K562 (cell line): ENCODE results near the gene HMGN1. TPM values are rescaled to one million over a fixed set of nuclear protein-coding genes. Genes with fewer than 3 reads are reported as not detected.

Experiments used
- ATF7 ChIP-seq: fragments of 450-650 bp; IDR thresholded peaks from 2 replicates; pipeline ENCODE4 v1.7.1; 2014; ENCODE audit warnings: mild to moderate bottlenecking, moderate library complexity
- DEAF1 ChIP-seq: fragments of 450-650 bp; formaldehyde crosslinking; IDR thresholded peaks from 2 replicates; pipeline ENCODE4 v1.4.0; 2020; ENCODE audit warnings: mild to moderate bottlenecking, moderate library complexity
- HDAC6 ChIP-seq: IDR thresholded peaks from 2 replicates; pipeline ENCODE4 v1.6.1; 2012; ENCODE audit warnings: low read depth, mild to moderate bottlenecking, control low read depth, inconsistent platforms, low read length, moderate library complexity
- KDM4B ChIP-seq, 2 experiments: fragments of 450-650 bp in 1 of 2; sonication (generic) in 1 of 2; IDR thresholded peaks; 2 replicates each; pipeline ENCODE4 v1.6.1; 2016 to 2017; ENCODE audit warnings: borderline replicate concordance in 2 of 2, antibody characterized with exemption in 1 of 2, low read depth in 1 of 2, mild to moderate bottlenecking in 1 of 2
- NBN ChIP-seq: fragments of 450-650 bp; IDR thresholded peaks from 2 replicates; pipeline ENCODE4 v1.6.1; 2016; ENCODE audit warnings: low read depth, mild to moderate bottlenecking
- NFE2 ChIP-seq: IDR thresholded peaks from 2 replicates; pipeline ENCODE4 v1.6.1; 2014; ENCODE audit warnings: antibody characterized with exemption, low read depth
- NRF1 ChIP-seq, 2 experiments: fragments of 450-650 bp; IDR thresholded peaks in 1 of 2; conservative IDR thresholded peaks in 1 of 2; 2 replicates each; pipeline ENCODE4 v1.6.1; 2014; ENCODE audit warnings: mild to moderate bottlenecking in 2 of 2
- PHF8 ChIP-seq: fragments of 200-600 bp; sonication (generic); IDR thresholded peaks from 2 replicates; pipeline ENCODE4 v1.6.1; 2012; ENCODE audit warnings: mixed run types, mild to moderate bottlenecking, inconsistent platforms, low read length, moderate library complexity, borderline replicate concordance
- POLR2AphosphoS5 ChIP-seq: IDR thresholded peaks from 2 replicates; pipeline ENCODE4 v1.6.1; 2011; ENCODE audit warnings: mild to moderate bottlenecking, low read depth, low read length, moderate library complexity; ENCODE audit not compliant: control insufficient read depth, insufficient read depth
- PRDM10 ChIP-seq: fragments of 450-650 bp; IDR thresholded peaks from 2 replicates; pipeline ENCODE4 v1.6.1; 2018; ENCODE audit not compliant: partially characterized antibody
- SAP30 ChIP-seq: fragments of 200-600 bp; sonication (generic); IDR thresholded peaks from 2 replicates; pipeline ENCODE4 v1.6.1; 2012; ENCODE audit warnings: borderline replicate concordance, low read depth, mild to moderate bottlenecking, moderate library complexity, low read length, control low read depth, inconsistent platforms; ENCODE audit not compliant: insufficient read depth, poor library complexity, severe bottlenecking
- STAT5A ChIP-seq: IDR thresholded peaks from 2 replicates; pipeline ENCODE4 v1.6.1; 2012; ENCODE audit warnings: low read length, inconsistent platforms, borderline replicate concordance
- TARDBP ChIP-seq: fragments of 450-650 bp; IDR thresholded peaks from 2 replicates; pipeline ENCODE4 v1.6.1; 2016
- TCFL5 ChIP-seq: fragments of 250-450 bp; sonication (Bioruptor Pico); conservative IDR thresholded peaks from 2 replicates; pipeline ENCODE4 v1.6.1; 2021; ENCODE audit warnings: mild to moderate bottlenecking, moderate library complexity, matching md5 sums
- TEAD1 ChIP-seq, 2 experiments: fragments of 450-650 bp in 1 of 2; sonication (generic) in 1 of 2; formaldehyde crosslinking; IDR thresholded peaks; 2 replicates each; pipeline versions ENCODE4 v1.4.0 to v1.8.0; 2020 to 2022; ENCODE audit warnings: mild to moderate bottlenecking in 2 of 2, missing genetic modification reagents in 1 of 2
- XRCC5 ChIP-seq: fragments of 200-400 bp; formaldehyde crosslinking; IDR thresholded peaks from 2 replicates; pipeline ENCODE4 v1.6.1; 2017; ENCODE audit warnings: low read depth, mild to moderate bottlenecking, low read length
- ZBTB2 ChIP-seq: fragments of 450-650 bp; IDR thresholded peaks from 2 replicates; pipeline ENCODE4 v1.6.1; 2016; ENCODE audit warnings: antibody characterized with exemption
- ZNF324 ChIP-seq: fragments of 250-450 bp; sonication (Bioruptor Pico); IDR thresholded peaks from 2 replicates; pipeline ENCODE4 v1.4.0; 2020; ENCODE audit warnings: mild to moderate bottlenecking
- ZNF444 ChIP-seq: fragments of 250-450 bp; sonication (Bioruptor Pico); IDR thresholded peaks from 2 replicates; pipeline ENCODE4 v1.4.0; 2020; ENCODE audit warnings: mild to moderate bottlenecking, moderate library complexity
- ZNF507 ChIP-seq: conservative IDR thresholded peaks from 2 replicates; pipeline ENCODE4 v1.6.1; 2017; ENCODE audit warnings: missing genetic modification characterization, missing compliant biosample characterization
- ZNF75A ChIP-seq: fragments of 450-650 bp; formaldehyde crosslinking; IDR thresholded peaks from 2 replicates; pipeline ENCODE4 v1.4.0; 2020; ENCODE audit warnings: mild to moderate bottlenecking
- ZSCAN29 ChIP-seq: fragments of 450-650 bp; IDR thresholded peaks from 2 replicates; pipeline ENCODE4 v1.6.1; 2017
- polyA plus RNA-seq, 8 experiments: library from polyadenylated mRNA; depleted of rRNA in 4 of 8; stranded (reverse) in 5 of 8; unstranded in 3 of 8; fragments of >200 nt; fragmentation: Nextera tagmentation in 2 of 8; fragmentation: Illumina TruSeq in 1 of 8; extraction: Ambion mirVana in 2 of 8; extraction: Trizol in 1 of 8; gene quantifications; 2 replicates each; pipeline versions ENCODE4 v1.2.1 to v1.2.3, GENCODE V29; 2011 to 2014; ENCODE audit warnings: inconsistent platforms in 1 of 8, missing spikeins in 1 of 8
- total RNA-seq, 7 experiments: library from RNA; depleted of rRNA in 6 of 7; stranded (reverse); fragments of >200 nt in 6 of 7; fragmentation: Illumina TruSeq in 2 of 7; extraction: Trizol in 2 of 7; gene quantifications; 2 replicates each; pipeline versions ENCODE4 v1.2.1 to v1.2.3, GENCODE V29; 2011 to 2021; ENCODE audit warnings: low replicate concordance in 1 of 7

Gene HMGN1
- total and polyA plus RNA-seq, 9 of the 15 experiments (the other 6 are each of a cell fraction or from before 2014, with no cell fraction given) = 124 to 626 (median 498) TPM

- TF ChIP-seq PRDM10 (peak; percentile 95), NFE2 (peak; percentile 17), SAP30 (peak; percentile 11), PHF8 (peak; percentile 61; the same call in 1 of the 2 replicates), TEAD1 (CRISPR knock-in tag; IDR thresholded peaks at IDR 0.05) (no peak), ZNF444 (CRISPR knock-in tag) (0 out of 2 replicates have a peak, but pooled peaks have one; percentile 31), NBN (peak; percentile 7; the same call in 1 of the 2 replicates), XRCC5 (no peak), ZNF75A (CRISPR knock-in tag) (0 out of 2 replicates have a peak, but pooled peaks have one; percentile 14), TCFL5 (CRISPR knock-in tag) (no peak), STAT5A (no peak), DEAF1 (CRISPR knock-in tag) (peak; percentile 26; the same call in 1 of the 2 replicates), KDM4B (IDR thresholded peaks at IDR 0.05; ENCODE audit: borderline replicate concordance in 2 of 2, low read depth in 1 of 2) (peak in 1 of 2 experiments; percentile 67; a peak in 1 of 4 replicates), ZSCAN29 (no peak), TARDBP (0 out of 2 replicates have a peak, but pooled peaks have one; percentile 37), NRF1 (conservative IDR thresholded peaks at IDR 0.05 in 1 of 2, IDR thresholded peaks at IDR 0.05 in 1 of 2) (peak; percentile 95), POLR2AphosphoS5 (peak; percentile 35; the same call in 1 of the 2 replicates), ZBTB2 (peak; percentile 98), HDAC6 (no peak), ZNF324 (CRISPR knock-in tag) (0 out of 2 replicates have a peak, but pooled peaks have one; percentile 18), ZNF507 (tag) (no peak), ATF7 (peak; percentile 61; the same call in 1 of the 2 replicates)
Observed at GRCh38 chr21:39387461-39388037, 38.7 kb upstream of the HMGN1 start (continued).
